ENCODE measurements around the gene HIGD1B.
A peak's percentile ranks its signal among the peaks of the same experiment; 100 is the strongest.

DNA sequence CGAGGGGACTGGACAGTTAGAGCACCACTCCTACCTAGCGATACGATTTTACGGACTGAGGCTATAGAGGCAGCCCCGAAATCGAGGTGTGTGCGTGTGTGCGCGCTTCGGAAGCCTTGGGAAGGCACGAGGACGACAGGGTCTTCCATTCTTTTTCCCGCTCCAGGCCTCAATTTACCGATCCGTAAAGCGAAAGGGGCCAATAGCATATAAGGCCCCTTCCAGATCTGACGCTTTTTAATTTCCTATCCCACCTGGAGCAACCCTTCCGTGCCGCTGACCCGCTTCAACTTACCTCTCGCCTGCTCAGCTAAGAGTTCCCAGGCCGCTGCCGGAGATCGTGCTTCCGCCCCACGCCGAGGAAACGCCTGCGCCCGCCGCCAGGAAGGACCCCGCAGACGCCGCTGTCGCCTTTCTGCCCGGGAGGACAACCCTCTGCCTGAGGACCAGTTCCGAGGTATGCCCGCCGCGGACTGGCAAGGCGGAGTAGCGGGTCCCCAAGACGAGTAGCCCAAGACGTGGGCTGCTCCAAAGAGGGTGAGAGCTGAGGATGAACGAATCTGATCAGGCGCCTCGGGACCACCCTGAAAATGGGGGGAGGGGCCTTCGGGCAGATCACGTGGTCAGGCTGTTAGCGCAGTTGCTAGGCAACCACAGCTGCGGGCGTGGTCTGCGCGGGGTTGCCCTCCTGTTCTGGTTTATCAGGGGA is 51.5 kb downstream of the HIGD1B start, which contains the start of gene EFTUD2:
- TF ChIP-seq, protein P1, sequence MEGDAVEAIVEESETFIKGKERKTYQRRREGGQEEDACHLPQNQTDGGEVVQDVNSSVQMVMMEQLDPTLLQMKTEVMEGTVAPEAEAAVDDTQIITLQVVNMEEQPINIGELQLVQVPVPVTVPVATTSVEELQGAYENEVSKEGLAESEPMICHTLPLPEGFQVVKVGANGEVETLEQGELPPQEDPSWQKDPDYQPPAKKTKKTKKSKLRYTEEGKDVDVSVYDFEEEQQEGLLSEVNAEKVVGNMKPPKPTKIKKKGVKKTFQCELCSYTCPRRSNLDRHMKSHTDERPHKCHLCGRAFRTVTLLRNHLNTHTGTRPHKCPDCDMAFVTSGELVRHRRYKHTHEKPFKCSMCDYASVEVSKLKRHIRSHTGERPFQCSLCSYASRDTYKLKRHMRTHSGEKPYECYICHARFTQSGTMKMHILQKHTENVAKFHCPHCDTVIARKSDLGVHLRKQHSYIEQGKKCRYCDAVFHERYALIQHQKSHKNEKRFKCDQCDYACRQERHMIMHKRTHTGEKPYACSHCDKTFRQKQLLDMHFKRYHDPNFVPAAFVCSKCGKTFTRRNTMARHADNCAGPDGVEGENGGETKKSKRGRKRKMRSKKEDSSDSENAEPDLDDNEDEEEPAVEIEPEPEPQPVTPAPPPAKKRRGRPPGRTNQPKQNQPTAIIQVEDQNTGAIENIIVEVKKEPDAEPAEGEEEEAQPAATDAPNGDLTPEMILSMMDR (IDR thresholded peaks at IDR 0.05 in 2 of 3, conservative IDR thresholded peaks at IDR 0.05 in 1 of 3; ENCODE audit: borderline replicate concordance in 1 of 3, insufficient read depth in 1 of 3, low read depth in 2 of 3, low read length in 2 of 3), result no peak
- peak; percentile 63 for TF ChIP-seq POLR2A (IDR thresholded peaks at IDR 0.05; ENCODE audit: borderline replicate concordance, extremely low read depth, insufficient read depth, insufficient read length)
- TF ChIP-seq SRF (IDR thresholded peaks at IDR 0.05; ENCODE audit: low read depth), result peak; percentile 95
- TF ChIP-seq ELF1 (IDR thresholded peaks at IDR 0.05; ENCODE audit: borderline replicate concordance, low read depth), result no peak; the same call in 1 of the 2 replicates
- TF ChIP-seq MAX (IDR thresholded peaks at IDR 0.05), result peak; percentile 95
- peak; percentile 89 for TF ChIP-seq POLR2AphosphoS5 (IDR thresholded peaks at IDR 0.05; ENCODE audit: low read depth, low read length)
- TF ChIP-seq TCF7L2 (IDR thresholded peaks at IDR 0.05; ENCODE audit: borderline replicate concordance, extremely low read depth, insufficient read depth, insufficient read length), result peak; percentile 21
- no peak for TF ChIP-seq EZH2 (IDR thresholded peaks at IDR 0.05)
- no peak for TF ChIP-seq REST (IDR thresholded peaks at IDR 0.05; ENCODE audit: low read depth)
- TF ChIP-seq JUND (IDR thresholded peaks at IDR 0.05), result no peak
- TF ChIP-seq, protein P2, sequence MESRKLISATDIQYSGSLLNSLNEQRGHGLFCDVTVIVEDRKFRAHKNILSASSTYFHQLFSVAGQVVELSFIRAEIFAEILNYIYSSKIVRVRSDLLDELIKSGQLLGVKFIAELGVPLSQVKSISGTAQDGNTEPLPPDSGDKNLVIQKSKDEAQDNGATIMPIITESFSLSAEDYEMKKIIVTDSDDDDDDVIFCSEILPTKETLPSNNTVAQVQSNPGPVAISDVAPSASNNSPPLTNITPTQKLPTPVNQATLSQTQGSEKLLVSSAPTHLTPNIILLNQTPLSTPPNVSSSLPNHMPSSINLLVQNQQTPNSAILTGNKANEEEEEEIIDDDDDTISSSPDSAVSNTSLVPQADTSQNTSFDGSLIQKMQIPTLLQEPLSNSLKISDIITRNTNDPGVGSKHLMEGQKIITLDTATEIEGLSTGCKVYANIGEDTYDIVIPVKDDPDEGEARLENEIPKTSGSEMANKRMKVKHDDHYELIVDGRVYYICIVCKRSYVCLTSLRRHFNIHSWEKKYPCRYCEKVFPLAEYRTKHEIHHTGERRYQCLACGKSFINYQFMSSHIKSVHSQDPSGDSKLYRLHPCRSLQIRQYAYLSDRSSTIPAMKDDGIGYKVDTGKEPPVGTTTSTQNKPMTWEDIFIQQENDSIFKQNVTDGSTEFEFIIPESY (IDR thresholded peaks at IDR 0.05; ENCODE audit: extremely low read depth, insufficient replicate concordance, low read length), result no peak
- no peak for TF ChIP-seq CEBPB (IDR thresholded peaks at IDR 0.05; ENCODE audit: low read depth)
- peak; percentile 48 for TF ChIP-seq YY1 (IDR thresholded peaks at IDR 0.05; ENCODE audit: extremely low read depth, insufficient replicate concordance, low read depth, low read length)
- TF ChIP-seq SIN3A (IDR thresholded peaks at IDR 0.05; ENCODE audit: low read depth), result peak; percentile 87

Measured in HCT116 (cell line).